HepG2 (cell line): ENCODE data around the gene PRKAR1B.

Experiments used
- CBFB ChIP-seq: sonication (generic); formaldehyde crosslinking; IDR thresholded peaks from 2 replicates; pipeline ENCODE4 v1.4.0; 2020; ENCODE audit warnings: missing genetic modification reagents
- EP300 ChIP-seq, 3 experiments: sonication (generic) in 1 of 3; formaldehyde crosslinking in 1 of 3; IDR thresholded peaks; 2 replicates each; pipeline versions ENCODE4 v1.5.1 to v1.6.1; 2011 to 2020; ENCODE audit warnings: low read depth in 2 of 3, low read length in 2 of 3, borderline replicate concordance in 1 of 3, improper control_type of control experiment in 1 of 3, mild to moderate bottlenecking in 1 of 3, missing genetic modification reagents in 1 of 3, moderate library complexity in 1 of 3
- ONECUT2 ChIP-seq: sonication (generic); formaldehyde crosslinking; IDR thresholded peaks from 2 replicates; pipeline ENCODE4 v1.4.0; 2020; ENCODE audit warnings: missing genetic modification reagents
- POLR2A ChIP-seq, 2 experiments: IDR thresholded peaks; 2 replicates each; pipeline ENCODE4 v1.6.1; 2011; ENCODE audit warnings: low read depth in 2 of 2, low read length in 2 of 2, mild to moderate bottlenecking in 1 of 2, moderate library complexity in 1 of 2; ENCODE audit not compliant: insufficient read depth in 1 of 2
- RFX5 ChIP-seq: IDR thresholded peaks from 2 replicates; pipeline ENCODE4 v1.6.1; 2011; ENCODE audit warnings: low read depth, low read length, improper control_type of control experiment
- TBL1XR1 ChIP-seq: fragments of 150-350 bp; IDR thresholded peaks from 2 replicates; pipeline ENCODE4 v1.6.1; 2014; ENCODE audit warnings: borderline replicate concordance, low read length; ENCODE audit not compliant: partially characterized antibody
- ZNF24 ChIP-seq: fragments of 450-650 bp; IDR thresholded peaks from 2 replicates; pipeline ENCODE4 v1.6.1; 2017; ENCODE audit warnings: antibody characterized with exemption, mild to moderate bottlenecking
- ZNF30 ChIP-seq: sonication (generic); formaldehyde crosslinking; IDR thresholded peaks from 2 replicates; pipeline ENCODE4 v1.5.0; 2020; ENCODE audit warnings: mild to moderate bottlenecking, missing genetic modification reagents
- ZNF878 ChIP-seq: sonication (generic); formaldehyde crosslinking; IDR thresholded peaks from 2 replicates; pipeline ENCODE4 v1.8.1; 2023; ENCODE audit warnings: mild to moderate bottlenecking, missing genetic modification reagents, moderate library complexity
- TF ChIP-seq, protein P1 (sequence below): sonication (generic); formaldehyde crosslinking; IDR thresholded peaks from 2 replicates; pipeline ENCODE4 v1.4.0; 2020; ENCODE audit warnings: missing genetic modification reagents
- TF ChIP-seq, protein P2 (sequence below): sonication (generic); formaldehyde crosslinking; IDR thresholded peaks from 2 replicates; pipeline ENCODE4 v1.4.0; 2020; ENCODE audit warnings: missing genetic modification reagents
- TF ChIP-seq, protein P3 (sequence below): sonication (generic); formaldehyde crosslinking; conservative IDR thresholded peaks from 2 replicates; pipeline ENCODE4 v1.4.0; 2020; ENCODE audit warnings: missing genetic modification reagents
- TF ChIP-seq, protein P4 (sequence below): sonication (generic); formaldehyde crosslinking; conservative IDR thresholded peaks from 2 replicates; pipeline ENCODE4 v1.4.0; 2020; ENCODE audit warnings: missing genetic modification reagents
- TF ChIP-seq, protein P5 (sequence below): sonication (generic); formaldehyde crosslinking; IDR thresholded peaks from 2 replicates; pipeline ENCODE4 v1.5.0; 2020; ENCODE audit warnings: mild to moderate bottlenecking, missing genetic modification reagents, moderate library complexity

DNA sequence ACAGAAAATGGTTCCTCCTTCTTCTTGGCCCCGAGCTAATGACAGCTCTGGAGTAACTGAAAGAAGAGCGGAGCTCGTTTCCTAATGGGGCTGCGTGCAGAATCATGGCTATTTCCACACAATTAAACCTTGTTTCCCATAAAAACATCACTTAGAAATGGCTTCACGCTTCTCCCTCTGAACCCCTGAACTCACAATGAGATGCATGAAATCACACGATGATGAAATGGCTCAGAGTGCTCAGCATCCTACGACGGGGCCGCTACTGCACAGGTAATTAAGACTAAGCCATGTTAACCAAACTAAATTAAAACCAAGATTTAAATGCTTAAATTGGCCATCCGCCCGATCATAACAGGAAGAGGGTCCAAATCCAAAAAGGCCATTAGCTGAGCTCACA lies 80.6 kb downstream of the PRKAR1B start:
- TF ChIP-seq, protein P1, sequence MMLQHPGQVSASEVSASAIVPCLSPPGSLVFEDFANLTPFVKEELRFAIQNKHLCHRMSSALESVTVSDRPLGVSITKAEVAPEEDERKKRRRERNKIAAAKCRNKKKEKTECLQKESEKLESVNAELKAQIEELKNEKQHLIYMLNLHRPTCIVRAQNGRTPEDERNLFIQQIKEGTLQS (CRISPR knock-in tag), result no peak
- no peak for TF ChIP-seq ZNF24
- TF ChIP-seq, protein P2, sequence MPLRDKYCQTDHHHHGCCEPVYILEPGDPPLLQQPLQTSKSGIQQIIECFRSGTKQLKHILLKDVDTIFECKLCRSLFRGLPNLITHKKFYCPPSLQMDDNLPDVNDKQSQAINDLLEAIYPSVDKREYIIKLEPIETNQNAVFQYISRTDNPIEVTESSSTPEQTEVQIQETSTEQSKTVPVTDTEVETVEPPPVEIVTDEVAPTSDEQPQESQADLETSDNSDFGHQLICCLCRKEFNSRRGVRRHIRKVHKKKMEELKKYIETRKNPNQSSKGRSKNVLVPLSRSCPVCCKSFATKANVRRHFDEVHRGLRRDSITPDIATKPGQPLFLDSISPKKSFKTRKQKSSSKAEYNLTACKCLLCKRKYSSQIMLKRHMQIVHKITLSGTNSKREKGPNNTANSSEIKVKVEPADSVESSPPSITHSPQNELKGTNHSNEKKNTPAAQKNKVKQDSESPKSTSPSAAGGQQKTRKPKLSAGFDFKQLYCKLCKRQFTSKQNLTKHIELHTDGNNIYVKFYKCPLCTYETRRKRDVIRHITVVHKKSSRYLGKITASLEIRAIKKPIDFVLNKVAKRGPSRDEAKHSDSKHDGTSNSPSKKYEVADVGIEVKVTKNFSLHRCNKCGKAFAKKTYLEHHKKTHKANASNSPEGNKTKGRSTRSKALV, result no peak
- no peak for TF ChIP-seq TBL1XR1
- TF ChIP-seq, protein P3, sequence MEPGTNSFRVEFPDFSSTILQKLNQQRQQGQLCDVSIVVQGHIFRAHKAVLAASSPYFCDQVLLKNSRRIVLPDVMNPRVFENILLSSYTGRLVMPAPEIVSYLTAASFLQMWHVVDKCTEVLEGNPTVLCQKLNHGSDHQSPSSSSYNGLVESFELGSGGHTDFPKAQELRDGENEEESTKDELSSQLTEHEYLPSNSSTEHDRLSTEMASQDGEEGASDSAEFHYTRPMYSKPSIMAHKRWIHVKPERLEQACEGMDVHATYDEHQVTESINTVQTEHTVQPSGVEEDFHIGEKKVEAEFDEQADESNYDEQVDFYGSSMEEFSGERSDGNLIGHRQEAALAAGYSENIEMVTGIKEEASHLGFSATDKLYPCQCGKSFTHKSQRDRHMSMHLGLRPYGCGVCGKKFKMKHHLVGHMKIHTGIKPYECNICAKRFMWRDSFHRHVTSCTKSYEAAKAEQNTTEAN, result no peak
- TF ChIP-seq, protein P4, sequence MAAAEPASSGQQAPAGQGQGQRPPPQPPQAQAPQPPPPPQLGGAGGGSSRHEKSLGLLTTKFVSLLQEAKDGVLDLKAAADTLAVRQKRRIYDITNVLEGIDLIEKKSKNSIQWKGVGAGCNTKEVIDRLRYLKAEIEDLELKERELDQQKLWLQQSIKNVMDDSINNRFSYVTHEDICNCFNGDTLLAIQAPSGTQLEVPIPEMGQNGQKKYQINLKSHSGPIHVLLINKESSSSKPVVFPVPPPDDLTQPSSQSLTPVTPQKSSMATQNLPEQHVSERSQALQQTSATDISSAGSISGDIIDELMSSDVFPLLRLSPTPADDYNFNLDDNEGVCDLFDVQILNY (CRISPR knock-in tag), result no peak
- TF ChIP-seq CBFB (CRISPR knock-in tag), result no peak
- no peak for TF ChIP-seq POLR2A (IDR thresholded peaks at IDR 0.05; ENCODE audit: insufficient read depth in 1 of 2, low read depth in 2 of 2, low read length in 2 of 2)
- no peak for TF ChIP-seq RFX5
- no peak for TF ChIP-seq EP300 (IDR thresholded peaks at IDR 0.05; ENCODE audit: low read depth in 2 of 2, low read length in 2 of 2)
- TF ChIP-seq EP300 (CRISPR knock-in tag; IDR thresholded peaks at IDR 0.05; ENCODE audit: borderline replicate concordance), result no peak
- TF ChIP-seq ONECUT2 (CRISPR knock-in tag), result no peak
- TF ChIP-seq, protein P5, sequence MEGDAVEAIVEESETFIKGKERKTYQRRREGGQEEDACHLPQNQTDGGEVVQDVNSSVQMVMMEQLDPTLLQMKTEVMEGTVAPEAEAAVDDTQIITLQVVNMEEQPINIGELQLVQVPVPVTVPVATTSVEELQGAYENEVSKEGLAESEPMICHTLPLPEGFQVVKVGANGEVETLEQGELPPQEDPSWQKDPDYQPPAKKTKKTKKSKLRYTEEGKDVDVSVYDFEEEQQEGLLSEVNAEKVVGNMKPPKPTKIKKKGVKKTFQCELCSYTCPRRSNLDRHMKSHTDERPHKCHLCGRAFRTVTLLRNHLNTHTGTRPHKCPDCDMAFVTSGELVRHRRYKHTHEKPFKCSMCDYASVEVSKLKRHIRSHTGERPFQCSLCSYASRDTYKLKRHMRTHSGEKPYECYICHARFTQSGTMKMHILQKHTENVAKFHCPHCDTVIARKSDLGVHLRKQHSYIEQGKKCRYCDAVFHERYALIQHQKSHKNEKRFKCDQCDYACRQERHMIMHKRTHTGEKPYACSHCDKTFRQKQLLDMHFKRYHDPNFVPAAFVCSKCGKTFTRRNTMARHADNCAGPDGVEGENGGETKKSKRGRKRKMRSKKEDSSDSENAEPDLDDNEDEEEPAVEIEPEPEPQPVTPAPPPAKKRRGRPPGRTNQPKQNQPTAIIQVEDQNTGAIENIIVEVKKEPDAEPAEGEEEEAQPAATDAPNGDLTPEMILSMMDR (CRISPR knock-in tag), result no peak
- no peak for TF ChIP-seq ZNF30 (CRISPR knock-in tag)
- TF ChIP-seq ZNF878 (CRISPR knock-in tag), result no peak
